OCI-LY7 (cell line): ENCODE data around the gene RAB19. TPM values are rescaled to one million over a fixed set of nuclear protein-coding genes. Genes with fewer than 3 reads are reported as not detected.

ENCODE experiments used
- BruUV-seq: library from RNA; stranded (reverse); fragments of 400-500 nt; replicated peaks from 2 replicates; lab custom pipeline; 2021; lab: Mats Ljungman, UMichigan
- CTCF ChIA-PET: fragments of 300-600 bp; sonication (Branson Sonifier 250); formaldehyde crosslinking; loops from one replicate; lab custom pipeline; 2022; ENCODE audit warnings: antibody characterized with exemption; ENCODE audit not compliant: unreplicated experiment; lab: Charles Lee
- POLR2A ChIA-PET: fragments of 300-600 bp; sonication (Branson Sonifier 250); formaldehyde crosslinking; loops from one replicate; lab custom pipeline; 2022; ENCODE audit warnings: antibody characterized with exemption; lab: Charles Lee
- DNase-seq: peaks from one replicate; pipeline ENCODE4 v3.0.0-alpha.2; 2015; ENCODE audit warnings: low spot score
- H2AFZ ChIP-seq: fragments of 200-600 bp; sonication (generic), shearing (Covaris generic); 2 replicates; pipeline ENCODE4 v1.6.1; 2014; ENCODE audit warnings: mild to moderate bottlenecking, antibody characterized with exemption, low read length, moderate library complexity
- H3K27ac ChIP-seq: fragments of 200-600 bp; sonication (generic); 2 replicates; pipeline ENCODE4 v1.5.1; 2014; ENCODE audit warnings: mixed run types, low read depth, mild to moderate bottlenecking, moderate library complexity, low read length, inconsistent platforms; ENCODE audit not compliant: poor library complexity, severe bottlenecking
- H3K36me3 ChIP-seq: fragments of 200-600 bp; sonication (generic); 2 replicates; pipeline ENCODE4 v1.6.1; 2014; ENCODE audit warnings: mild to moderate bottlenecking, antibody characterized with exemption, low read length, moderate library complexity, mixed read lengths; ENCODE audit not compliant: insufficient read depth
- H3K4me1 ChIP-seq: fragments of 200-600 bp; sonication (generic); 2 replicates; pipeline ENCODE4 v1.5.1; 2014; ENCODE audit warnings: mild to moderate bottlenecking, low read length; ENCODE audit not compliant: insufficient read depth, poor library complexity, severe bottlenecking
- H3K4me2 ChIP-seq: fragments of 200-600 bp; sonication (generic); 2 replicates; pipeline ENCODE4 v1.6.1; 2014; ENCODE audit warnings: mild to moderate bottlenecking, low read length
- H3K4me3 ChIP-seq: fragments of 200-600 bp; sonication (generic); 2 replicates; pipeline ENCODE4 v1.5.1; 2014; ENCODE audit warnings: mild to moderate bottlenecking, low read depth, low read length; ENCODE audit not compliant: poor library complexity, severe bottlenecking
- H3K79me2 ChIP-seq: fragments of 200-600 bp; sonication (generic); 2 replicates; pipeline ENCODE4 v1.6.1; 2016; ENCODE audit warnings: low read depth, mild to moderate bottlenecking, low read length, moderate library complexity, mixed read lengths; ENCODE audit not compliant: insufficient read depth
- H3K9me2 ChIP-seq: fragments of 200-600 bp; sonication (generic); 2 replicates; pipeline ENCODE4 v1.6.1; 2016; ENCODE audit warnings: mild to moderate bottlenecking, low read length, mixed read lengths; ENCODE audit not compliant: insufficient read depth
- H3K9me3 ChIP-seq: fragments of 200-600 bp; sonication (generic); 2 replicates; pipeline ENCODE4 v1.6.1; 2014; ENCODE audit warnings: mild to moderate bottlenecking, mixed run types, low read length, mixed read lengths
- H4K20me1 ChIP-seq: fragments of 200-600 bp; sonication (generic); 2 replicates; pipeline ENCODE4 v1.6.1; 2014; ENCODE audit warnings: mild to moderate bottlenecking, antibody characterized with exemption, low read length, moderate library complexity, mixed read lengths; ENCODE audit not compliant: insufficient read depth
- CTCF ChIP-seq: fragments of 200-600 bp; sonication (generic); conservative IDR thresholded peaks from 2 replicates; pipeline ENCODE4 v1.5.1; 2014; ENCODE audit warnings: mild to moderate bottlenecking, antibody characterized with exemption, low read length, moderate library complexity, mixed read lengths
- EZH2phosphoT487 ChIP-seq: fragments of 200-600 bp; sonication (generic); IDR thresholded peaks from 2 replicates; pipeline ENCODE4 v1.6.1; 2018; ENCODE audit warnings: low read depth, borderline replicate concordance, mild to moderate bottlenecking, mixed run types, antibody characterized with exemption, low read length, moderate library complexity, mixed read lengths
- intact Hi-C: fragments of 100-400 bp; cut with micrococcal nuclease; formaldehyde crosslinking; loops from one replicate; pipeline ENCODE4 v1.10.0; 2022; ENCODE audit not compliant: unreplicated experiment
- total RNA-seq, 2 experiments: library from RNA; depleted of rRNA in 1 of 2; stranded (reverse); fragments of >200 nt in 1 of 2; shearing (Covaris generic) in 1 of 2; gene quantifications; 2 replicates each; pipeline ENCODE4 v1.2.3, GENCODE V29; 2014 to 2022

The RAB19 gene
- total RNA-seq, 2 experiments from 2014 or later: not detected

GRCh38 chr7:140393756-140394306 is 10.0 kb upstream of the RAB19 start:
- no peak for DNase-seq
- no peak for TF ChIP-seq EZH2phosphoT487
- no peak for TF ChIP-seq CTCF
- intact Hi-C loops: loop anchor here (5.0 kb wide), 2 partner anchors 217 to 278 kb away; partner anchors contain the start of genes ADCK2 and KDM7A
- H3K4me3 ChIP-seq: no peak overlapping the region
- no peaks in the 10 kb centered on the region for H3K36me3 ChIP-seq
- no peaks in the 10 kb centered on the region for H3K79me2 ChIP-seq
- H3K4me1 ChIP-seq: peaks cover 23% of the 10 kb centered on the region
- H3K27ac ChIP-seq: no peak overlapping the region
- peaks cover 29% of the 10 kb centered on the region for H4K20me1 ChIP-seq
- ChIA-PET POLR2A (interaction anchor here (0.6 kb wide), 1 partner anchor 84 kb away, joined by 6 read pairs; no protein-coding TSS in a partner anchor), CTCF (interaction anchor here (0.7 kb wide), 1 partner anchor 29 kb away, joined by 3 read pairs; no protein-coding TSS in a partner anchor)
- H3K9me3 ChIP-seq: no peaks in the 10 kb centered on the region
- H3K4me2 ChIP-seq: no peak overlapping the region
- no TSS peak for BruUV-seq
- no peak overlapping the region for H2AFZ ChIP-seq
- H3K9me2 ChIP-seq: no peaks in the 10 kb centered on the region

- CTCF ChIA-PET: interaction anchor here (1.1 kb wide), 1 partner anchor 8 kb away, joined by 3 read pairs; no protein-coding TSS in a partner anchor
- intact Hi-C loops: loop anchor here (1.0 kb wide), 1 partner anchor 81 kb away; the partner anchor contains the start of gene MKRN1
- Histone ChIP-seq H3K27ac (no peak within 1 kb of the TSS), H3K4me3 (peak within 1 kb of the TSS; percentile 84), H3K79me2 (no peaks in the 10 kb centered on the region), H3K4me2 (peak within 1 kb of the TSS; percentile 93), H3K4me1 (peaks cover 3% of the 10 kb centered on the region), H4K20me1 (no peaks in the 10 kb centered on the region; the same call in 1 of the 2 replicates), H3K9me3 (no peaks in the 10 kb centered on the region), H3K9me2 (no peaks in the 10 kb centered on the region), H3K36me3 (no peaks in the 10 kb centered on the region), H2AFZ (peak within 1 kb of the TSS; percentile 80)
- DNase-seq: peak; percentile 83
- no TSS peak for BruUV-seq
- POLR2A ChIA-PET: interaction anchor here (0.6 kb wide), 2 partner anchors 345 to 1502 kb away, joined by 3 to 5 read pairs; no protein-coding TSS in a partner anchor
- TF ChIP-seq CTCF (no peak), EZH2phosphoT487 (no peak)
Measured at GRCh38 chr7:140397784-140398750, 5.8 kb upstream of the RAB19 start, which contains the start of gene SLC37A3. Gene SLC37A3, minus strand, starts transcription at chr7:140398530. Its CDS starts 16,004 bp downstream, at chr7:140382526.
